8988T (cell line): Measurements from ENCODE around the gene TMC3.
"Not testable (repeated sequence)": the region's sequence is repeated elsewhere in the genome, so short reads cannot be mapped to it uniquely, and the experiment has no call there.

Experiments used
- DNase-seq: peaks from one replicate; pipeline ENCODE4 v3.0.0; 2011

TMC3 gene

DNA sequence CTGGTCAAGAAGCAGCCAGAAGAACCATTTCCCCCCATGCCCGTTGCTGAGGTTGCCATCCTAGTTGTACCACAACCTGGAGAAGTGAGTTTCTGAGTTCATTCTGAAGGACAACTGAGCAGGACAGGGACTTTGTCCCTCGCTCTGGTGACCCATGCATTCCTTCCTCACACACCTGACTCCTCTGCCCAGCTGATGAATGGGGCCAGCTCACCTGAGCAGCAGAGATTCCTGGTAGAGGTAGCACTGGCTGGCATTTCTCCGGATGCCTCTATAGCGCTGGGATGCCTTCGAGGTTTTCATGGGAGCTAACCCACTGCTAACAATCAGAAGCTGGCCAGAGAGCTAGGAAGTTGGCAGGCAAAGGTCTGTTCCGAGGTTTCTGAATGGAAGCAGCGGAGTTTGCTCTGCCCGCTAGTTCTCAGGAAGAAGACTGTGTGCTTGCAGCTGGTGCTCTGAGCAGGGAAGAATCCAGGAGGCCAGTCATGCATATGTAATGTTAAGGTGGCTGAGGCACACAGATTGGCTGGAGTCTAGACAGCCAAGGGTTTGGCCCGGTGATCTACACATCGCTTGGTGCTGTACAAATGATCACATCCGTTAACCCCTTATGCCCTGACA lies at the start of gene TMC3:
TMC3 (minus strand) TSS at position 439 of the 621 bp plus-strand sequence; CDS start at position 303, 136 bp downstream.
- DNase-seq = no peak

DNA sequence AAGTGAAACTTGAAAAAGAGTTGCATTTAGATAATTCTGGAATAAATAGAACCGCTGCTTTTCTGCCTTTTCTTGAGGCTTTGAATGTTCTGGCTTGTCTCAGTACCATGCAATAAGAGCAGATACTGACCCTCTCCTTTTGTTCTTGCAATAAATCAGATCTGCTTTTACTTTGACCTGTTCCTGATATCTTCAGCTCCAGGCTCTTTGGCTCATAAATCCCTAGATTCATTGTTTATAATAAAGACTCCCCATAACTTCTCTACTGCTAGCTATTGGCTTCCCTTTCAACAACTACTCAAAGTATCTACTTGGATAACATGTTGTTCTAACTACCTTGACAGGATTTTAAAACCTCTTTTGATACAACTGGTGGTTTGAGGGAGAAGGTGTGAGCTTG lies 47.4 kb upstream of the TMC3 start:
- no peak for DNase-seq

DNA sequence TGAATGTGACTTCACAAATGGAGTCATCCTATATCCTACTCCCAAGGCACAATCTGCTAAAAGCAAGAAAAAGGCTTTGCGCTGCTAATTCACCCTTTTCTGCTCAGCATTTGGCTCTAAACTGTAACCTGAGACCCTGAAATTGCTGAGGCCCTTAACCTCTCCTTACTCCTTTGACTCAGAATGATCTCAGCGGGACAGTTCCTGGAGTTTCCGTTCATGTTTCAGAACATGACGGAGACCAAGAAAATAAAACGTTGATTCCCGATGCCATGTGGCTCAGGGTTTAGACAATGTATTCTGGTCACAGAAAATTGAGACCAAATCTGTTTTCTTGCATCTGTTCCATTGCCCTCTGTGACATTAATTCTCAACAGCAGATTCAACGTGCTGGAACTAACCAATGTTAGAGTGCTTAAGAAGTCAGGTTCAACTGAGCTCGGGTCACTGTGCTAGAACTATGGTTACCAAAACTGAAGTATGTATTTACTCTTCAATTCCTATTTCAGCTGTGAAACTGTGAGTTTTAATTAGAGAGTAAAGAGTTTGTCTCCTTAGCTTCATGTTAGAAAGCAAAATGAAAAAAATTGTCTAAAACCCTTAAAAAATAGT lies 45.4 kb upstream of the TMC3 start:
- no peak for DNase-seq

DNA sequence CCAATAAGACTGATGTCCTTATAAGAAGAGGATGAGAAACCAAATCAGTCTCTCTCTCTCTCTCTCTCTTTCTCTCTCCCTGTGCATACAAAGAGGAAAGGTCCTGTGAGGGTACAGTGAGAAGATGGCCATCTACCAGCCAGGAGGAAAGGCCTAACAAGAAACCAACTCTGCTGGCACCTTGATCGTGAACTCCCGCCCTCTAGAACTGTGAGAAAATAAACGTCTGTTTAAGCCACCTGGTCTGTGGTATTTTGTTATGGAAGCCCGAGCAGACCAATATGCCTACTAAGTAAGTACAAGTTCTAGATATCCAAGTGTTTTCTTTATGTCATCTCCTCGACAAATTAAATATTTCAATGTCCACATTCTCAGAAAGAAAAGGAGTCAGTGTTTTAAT lies 44.9 kb upstream of the TMC3 start:
- no peak for DNase-seq

DNA sequence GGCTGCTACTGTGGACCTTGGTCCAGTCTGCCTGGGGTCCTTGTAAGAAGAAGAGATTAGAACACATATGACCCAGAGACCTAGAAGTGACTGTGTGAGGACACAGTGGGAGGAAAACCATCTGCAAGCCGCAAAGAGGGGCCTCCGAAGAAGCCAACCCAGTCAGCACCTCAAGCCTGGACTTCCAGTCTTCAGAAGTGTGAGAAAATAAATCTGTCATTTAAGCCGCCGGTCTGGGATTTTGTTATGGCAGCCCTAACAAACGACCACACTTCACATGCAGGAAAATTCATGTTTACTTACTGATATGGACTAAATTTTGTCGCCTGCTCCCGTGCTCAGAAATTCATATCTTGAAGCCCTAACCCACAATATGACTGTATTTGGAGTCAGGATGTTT lies 44.4 kb upstream of the TMC3 start:
- DNase-seq = no peak

DNA sequence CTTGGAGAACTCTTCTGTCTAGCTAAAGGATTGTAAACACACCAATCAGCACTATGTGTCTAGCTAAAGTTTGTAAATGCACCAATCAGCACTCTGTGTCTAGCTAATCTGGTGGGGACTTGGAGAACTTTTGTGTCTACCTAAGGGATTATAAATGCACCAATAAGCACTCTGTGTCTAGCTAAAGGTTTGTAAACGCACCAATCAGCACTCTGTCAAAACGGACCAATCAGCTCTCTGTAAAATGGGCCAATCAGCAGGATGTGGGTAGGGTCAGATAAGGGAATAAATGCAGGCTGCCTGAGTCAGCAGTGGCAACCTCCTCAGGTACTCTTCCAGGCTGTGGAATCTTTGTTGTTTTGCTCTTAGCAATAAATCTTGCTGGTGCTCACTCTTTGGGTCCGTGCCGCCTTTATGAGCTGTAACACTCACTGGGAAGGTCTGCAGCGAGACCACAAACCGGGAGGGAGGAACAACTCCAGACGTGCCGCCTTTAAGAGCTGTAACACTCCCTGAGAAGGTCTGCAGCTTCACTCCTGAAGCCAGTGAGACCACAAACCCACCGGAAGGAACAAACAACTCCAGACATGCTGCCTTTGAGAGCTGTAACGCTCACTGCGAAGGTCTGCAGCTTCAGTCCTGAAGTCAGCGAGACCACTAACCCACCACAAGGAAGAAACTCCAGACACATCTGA lies 40.4 kb upstream of the TMC3 start:
- DNase-seq = not testable (repeated sequence)

DNA sequence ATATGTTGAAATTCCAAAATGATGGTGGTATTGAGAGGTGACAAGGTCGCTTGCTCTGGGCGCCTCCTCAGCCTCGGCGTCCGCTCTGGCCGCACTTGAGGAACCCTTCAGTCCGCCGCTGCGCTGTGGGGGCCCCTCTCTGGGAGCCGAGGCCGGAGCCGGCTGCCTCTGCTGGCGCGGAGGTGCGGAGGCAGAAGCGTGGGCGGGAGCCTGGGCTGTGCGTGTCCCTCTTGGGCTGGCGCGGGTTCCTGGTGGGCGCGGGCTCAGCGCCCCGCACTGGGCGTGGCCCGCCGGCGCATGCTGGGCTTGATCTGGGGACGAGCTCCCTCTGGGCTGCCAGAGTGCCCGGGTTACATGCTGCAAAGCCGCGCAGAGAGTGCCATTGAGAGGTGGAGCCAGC lies 39.8 kb upstream of the TMC3 start:
- DNase-seq = no peak

DNA sequence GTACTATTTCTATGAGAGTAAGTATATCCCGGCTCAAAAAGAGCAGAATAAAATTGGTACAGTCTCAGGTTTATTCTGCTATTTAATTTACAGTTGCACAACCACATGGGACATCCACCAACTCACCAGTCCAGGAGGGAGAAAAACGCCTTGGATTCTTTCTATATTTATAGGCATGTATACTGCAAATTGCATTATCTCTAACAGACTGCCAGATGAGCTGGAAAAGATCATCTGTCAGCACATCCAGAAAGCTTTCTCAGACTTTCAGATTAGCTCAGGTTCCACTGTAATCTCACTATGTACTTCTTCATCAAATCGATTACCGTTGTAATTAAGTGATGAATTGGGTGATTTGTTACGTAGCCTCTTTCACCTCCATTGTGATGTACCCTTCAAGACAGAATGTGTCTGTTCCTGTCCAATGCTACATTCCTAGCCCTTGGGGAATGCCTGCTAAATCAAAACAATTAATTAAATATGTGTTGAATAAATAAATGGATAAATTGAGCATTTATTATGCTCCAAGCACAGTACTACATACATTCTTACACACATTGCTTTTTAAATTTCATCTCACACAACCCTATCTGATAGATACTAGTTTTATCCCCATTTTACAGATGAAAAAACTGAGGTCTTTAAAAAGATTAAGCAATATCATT lies 38.1 kb upstream of the TMC3 start:
- no peak for DNase-seq

DNA sequence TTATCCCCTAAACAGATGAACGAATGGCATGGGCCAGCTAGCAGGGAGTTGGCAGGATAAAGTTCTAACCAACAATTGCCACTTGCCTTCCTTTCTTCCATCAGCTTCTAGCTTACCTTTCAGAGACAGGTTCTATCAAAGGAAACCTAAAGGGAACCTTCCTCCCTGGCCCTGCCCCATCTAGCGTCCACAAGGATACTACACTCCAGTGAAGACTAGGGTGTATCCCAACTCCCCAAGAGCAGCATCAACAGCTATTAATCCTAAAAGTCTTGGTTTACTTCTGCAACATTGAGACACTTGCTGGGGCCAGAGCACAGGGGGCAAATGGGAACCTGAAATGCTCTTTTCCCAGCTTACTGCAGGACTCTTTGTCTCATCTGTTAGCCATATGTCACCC lies 37.0 kb upstream of the TMC3 start:
- no peak for DNase-seq

DNA sequence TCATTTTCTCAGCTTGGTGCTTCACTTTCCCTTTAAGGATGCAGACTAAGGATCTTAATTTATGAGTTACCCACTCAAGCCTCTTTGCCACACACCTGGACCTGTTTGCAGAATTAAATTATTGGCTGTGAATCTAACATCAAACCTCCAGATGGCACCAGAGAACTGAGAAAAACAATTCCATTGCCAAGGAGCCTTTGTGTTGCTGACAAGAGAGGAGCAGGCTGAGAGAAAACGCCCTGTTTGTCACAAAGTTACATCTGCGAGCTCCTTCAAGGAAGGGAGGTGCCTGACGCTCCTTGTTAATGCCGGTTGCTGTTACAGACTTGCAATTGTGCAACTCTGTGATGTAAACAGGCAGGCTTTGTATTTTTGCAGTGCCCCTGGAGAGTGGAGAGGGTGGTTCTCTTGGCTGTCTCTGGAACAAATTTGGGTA lies 36.3 kb upstream of the TMC3 start:
- DNase-seq = no peak

DNA sequence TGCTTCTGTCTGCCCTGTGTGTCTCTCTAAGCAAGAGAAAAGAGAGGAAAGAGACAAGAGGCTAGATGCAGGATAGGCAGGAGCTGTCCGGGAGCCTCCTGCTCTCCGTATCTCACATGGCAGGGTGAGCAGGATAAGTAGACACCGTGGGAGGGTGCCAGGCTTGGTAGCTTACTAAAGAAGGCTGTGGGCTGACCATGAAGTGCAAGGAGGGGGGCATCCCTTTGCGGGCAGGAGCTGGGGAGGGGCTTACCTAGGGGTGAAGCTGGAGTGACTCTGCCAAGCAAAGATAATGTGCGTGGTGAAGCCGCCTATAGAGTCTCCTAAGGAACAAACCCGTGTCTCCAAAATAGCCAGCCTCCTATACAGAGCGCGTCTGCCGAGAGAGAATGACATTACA lies 33.7 kb upstream of the TMC3 start:
- no peak for DNase-seq

DNA sequence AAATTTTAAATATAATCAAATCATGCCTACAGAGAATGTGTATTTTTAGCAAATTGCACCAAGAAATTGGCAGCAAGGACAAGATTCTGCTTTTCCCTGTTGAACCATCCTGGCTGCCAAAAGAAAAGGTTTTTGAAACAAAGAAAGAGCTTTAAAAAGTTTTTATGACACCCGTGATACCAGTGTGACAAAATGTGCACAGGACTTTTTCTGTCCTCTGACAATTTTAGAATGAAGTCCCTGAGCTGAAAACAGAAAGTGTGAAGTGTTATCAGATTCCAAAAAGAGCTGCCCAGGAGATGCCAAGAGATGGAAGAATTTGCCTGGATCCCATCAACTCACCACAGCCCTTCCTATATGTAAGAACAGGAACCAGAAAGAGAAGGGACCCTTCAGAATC lies 33.2 kb upstream of the TMC3 start:
- no peak for DNase-seq

DNA sequence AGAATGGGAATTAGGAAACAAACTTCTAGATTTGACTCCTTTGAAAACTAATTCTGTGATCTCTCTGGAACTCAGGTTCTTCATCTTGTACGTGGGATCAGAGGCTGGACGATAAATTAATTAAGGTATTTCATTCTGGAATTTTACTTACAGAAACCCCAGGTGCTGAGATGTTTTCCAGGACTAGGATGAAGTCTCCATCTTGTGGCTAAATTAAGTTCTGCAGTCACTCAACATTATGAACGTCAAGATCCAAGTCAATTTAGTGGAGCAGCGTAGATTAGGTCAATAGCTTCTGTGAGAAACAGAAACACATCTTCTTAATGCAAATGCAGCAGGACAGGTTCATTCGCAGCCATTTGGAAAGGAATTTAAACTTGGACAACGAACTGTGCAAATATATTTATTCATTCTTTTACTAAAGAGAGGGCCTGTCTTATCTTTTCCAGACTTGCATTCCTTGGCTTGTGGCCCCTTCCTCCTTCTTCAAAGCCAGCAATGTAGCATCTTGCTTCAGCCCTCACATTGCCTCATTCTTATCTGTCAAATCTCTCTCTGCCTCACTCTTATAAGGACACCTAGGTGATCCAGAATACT lies 26.7 kb upstream of the TMC3 start:
- no peak for DNase-seq

DNA sequence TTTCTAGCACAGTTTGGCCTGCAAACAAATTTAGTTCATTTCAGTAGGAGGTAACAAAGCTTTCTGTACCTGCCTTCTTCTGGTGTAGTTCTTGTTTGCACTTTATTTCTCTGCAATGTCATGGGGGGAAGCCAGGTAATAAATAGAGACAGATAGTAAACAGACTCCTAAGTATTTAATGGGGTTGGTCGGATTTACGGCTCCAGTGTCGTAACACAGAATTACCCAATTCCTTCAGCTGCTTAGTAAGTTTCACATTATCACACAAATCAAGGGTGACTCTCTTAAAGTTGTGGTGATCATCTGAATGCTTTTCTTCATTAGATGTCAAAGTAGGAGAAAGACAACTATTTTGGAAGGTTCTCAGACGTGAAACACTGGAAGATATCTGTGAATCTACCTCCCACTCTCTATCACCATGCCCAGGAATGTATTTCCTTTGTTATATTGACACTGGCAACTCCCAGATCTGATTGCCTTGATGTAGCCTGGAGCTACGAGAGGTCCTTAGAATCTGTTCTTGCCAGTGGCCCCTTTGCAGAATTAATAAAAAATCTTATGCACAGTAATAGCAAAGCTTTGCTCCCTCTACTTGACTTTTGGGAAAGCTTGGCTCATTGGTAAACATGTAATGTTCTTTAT lies 25.0 kb upstream of the TMC3 start:
- no peak for DNase-seq

DNA sequence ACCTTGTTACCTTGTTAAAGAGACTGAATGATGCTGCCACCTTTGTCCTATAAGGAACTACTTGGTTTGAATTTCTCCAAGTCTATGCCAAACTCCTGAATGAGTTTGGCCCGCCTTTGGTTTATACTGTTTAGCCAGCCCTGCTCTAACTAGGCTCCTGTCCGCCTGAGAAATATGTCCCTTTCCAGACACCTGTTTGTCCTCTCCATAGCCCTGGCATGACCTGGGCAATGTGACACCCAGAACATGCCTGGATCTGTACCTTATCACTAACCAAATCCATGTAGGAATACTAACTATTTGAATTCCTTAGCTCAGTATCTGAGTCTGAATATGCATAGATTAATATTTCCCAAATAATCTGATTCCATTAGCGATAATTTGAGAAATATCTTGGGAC lies 24.4 kb upstream of the TMC3 start:
- no peak for DNase-seq

DNA sequence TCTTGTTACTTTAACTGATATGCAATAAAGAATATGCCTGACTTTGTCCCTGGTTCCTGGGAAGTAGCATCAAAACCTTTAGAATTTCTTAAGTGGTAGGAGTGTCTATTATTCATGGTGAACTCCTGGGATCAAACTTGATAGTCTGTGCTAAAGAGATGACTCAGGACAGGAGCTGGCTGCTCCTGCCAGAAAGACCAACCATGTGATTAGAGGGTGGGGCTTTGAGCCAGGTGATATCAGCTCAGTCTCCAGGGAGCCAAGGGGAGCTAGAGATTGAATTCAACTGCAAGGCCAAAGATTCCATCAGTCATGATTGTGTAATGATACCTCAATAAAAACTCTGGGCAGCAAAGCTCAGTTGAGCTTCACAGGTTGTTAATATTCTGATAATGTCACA lies 20.6 kb upstream of the TMC3 start:
- no peak for DNase-seq

DNA sequence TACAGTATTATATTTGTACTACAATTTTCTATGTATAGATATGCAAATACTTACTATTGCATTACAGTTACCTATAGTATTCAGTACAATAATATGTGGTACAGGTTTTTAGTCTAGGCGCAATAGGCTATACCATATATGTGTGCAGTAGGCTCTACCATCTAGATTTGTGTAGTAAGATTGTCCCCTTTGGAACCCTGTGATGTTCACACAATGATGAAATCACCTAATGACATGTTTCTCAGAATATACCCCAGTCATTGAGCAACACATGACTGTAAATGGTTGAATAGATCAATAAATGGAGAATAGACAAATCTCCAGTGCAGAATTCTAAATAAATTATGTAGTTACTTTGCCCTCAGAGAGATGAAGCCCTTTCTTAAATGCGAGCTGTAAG lies 17.6 kb upstream of the TMC3 start:
- no peak for DNase-seq

DNA sequence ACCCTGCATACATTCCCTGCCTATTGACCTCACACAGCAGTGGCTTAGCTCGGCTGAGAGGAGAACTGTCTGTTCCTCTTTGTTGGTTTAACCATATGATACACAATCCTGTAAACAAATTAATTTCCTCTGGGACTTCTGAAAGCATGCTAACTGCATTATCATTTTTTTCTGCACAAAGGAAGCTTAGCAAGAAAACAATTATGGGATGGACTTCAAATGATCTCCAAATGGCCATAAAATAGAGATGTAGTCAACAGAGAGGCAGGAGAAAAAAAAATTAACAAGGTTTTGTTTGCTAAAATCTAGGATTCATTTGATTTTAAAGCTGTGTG lies 14.4 kb upstream of the TMC3 start:
- no peak for DNase-seq

DNA sequence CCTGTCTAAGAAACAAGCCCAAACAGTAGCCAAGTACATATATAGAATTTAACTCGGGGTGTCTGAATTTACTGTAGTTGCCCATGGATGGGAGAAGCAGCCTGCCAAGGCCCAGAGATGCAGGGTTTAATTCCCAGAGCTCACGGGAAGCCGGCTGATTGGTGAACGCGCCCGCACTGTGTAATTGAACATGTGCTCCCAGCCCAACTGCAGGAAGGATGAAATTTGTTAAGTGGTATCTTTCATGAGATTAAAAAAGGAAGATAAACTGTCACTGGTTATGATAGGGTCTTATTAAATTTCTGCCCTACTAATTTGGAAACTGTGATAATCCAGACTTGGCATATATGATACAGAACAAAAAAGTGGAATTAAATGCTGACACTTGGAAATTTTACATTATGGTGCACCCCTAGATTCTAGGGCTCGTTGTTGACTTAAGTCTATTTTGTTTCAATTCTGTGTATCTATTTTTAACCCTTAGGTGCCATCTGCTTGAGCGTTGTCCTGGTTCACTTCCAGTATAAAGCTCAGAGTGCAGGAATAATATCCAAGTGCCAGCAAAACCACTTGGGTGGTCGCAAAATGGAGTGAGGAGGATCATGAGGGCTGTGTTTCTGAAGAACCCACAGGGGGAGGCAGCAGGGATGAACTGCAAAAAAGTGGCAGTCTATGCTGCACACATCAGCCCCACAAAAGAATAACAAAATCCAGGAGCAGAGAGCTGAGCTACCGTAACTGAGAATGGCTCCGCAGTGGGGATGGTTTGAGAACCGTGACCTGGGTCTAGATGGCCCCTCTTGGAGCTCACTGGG lies 13.8 kb upstream of the TMC3 start:
- no peak for DNase-seq

DNA sequence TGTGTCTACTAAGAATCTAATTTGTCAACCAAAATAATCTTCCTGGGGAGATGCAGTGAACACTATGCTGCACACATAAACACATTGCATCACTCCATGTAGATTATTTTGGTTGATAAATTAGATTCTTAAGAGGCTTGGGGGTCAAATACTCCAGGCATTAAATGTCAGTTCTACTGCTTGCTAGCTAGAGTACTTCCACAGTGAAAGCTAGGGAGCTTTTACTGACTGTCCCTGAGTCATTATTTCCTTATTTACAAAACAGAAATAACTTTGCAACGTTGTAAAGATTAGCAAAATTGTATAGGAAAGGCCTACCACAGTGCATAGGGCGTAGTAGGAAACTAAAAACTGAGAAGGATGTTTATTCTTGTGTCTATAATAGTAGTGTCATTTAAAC lies 12.9 kb upstream of the TMC3 start:
- DNase-seq = no peak

DNA sequence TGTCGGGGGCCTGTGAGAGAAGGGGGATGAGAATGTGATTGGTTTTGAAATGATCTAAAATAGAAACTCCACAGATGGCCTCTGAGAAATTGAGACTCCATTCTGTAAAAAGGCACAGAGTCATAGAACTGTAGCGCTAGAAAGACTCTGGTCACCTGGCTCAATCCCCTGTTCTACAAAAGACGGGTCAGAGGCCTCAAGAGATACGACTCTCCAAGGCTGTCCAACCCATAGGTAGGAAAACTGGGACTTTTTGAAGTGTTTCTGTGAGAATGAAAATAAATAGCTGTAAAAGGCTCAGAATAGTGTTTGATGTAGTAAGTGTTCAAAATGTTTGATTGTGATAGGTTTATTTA lies 11.7 kb upstream of the TMC3 start:
- DNase-seq = no peak
